Uterus (tissue), 2 donors: Measurements from ENCODE around the gene KIF17.

Experiments
- POLR2A ChIP-seq, 2 donors: fragments of 450-650 bp; IDR thresholded peaks; one replicate each; pipeline ENCODE4 v1.6.1; 2016; ENCODE audit warnings: antibody characterized with exemption in 2 of 2, mild to moderate bottlenecking in 1 of 2, moderate library complexity in 1 of 2
- TF ChIP-seq, protein P1 (sequence below), 4 experiments: fragments of 200-600 bp in 2 of 4; fragments of 450-650 bp in 2 of 4; sonication (generic) in 2 of 4; IDR thresholded peaks; one replicate each; pipeline ENCODE4 v1.5.1; 2016 to 2019; ENCODE audit warnings: antibody characterized with exemption in 4 of 4, mild to moderate bottlenecking in 2 of 4, moderate library complexity in 1 of 4

DNA sequence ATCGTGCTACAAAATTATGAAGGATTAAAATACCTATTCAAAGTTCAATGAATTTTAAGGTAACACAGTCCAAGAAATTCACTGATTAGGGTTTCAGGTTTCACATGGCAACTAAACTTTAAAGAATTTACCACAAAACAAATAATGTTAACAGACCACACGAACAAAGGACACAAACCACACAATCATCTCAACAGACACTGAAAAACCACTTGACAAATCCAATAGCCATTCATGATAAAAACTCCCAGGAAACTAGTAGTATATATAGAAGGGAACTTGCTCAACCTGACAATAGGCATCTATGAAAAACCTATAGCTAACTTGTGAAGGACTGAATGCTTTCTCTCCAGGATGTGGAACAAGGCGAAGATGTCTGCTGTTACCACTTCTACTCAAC, 35.8 kb upstream of the KIF17 start:
- TF ChIP-seq POLR2A (IDR thresholded peaks at IDR 0.05), result no peak
- TF ChIP-seq, protein P1, sequence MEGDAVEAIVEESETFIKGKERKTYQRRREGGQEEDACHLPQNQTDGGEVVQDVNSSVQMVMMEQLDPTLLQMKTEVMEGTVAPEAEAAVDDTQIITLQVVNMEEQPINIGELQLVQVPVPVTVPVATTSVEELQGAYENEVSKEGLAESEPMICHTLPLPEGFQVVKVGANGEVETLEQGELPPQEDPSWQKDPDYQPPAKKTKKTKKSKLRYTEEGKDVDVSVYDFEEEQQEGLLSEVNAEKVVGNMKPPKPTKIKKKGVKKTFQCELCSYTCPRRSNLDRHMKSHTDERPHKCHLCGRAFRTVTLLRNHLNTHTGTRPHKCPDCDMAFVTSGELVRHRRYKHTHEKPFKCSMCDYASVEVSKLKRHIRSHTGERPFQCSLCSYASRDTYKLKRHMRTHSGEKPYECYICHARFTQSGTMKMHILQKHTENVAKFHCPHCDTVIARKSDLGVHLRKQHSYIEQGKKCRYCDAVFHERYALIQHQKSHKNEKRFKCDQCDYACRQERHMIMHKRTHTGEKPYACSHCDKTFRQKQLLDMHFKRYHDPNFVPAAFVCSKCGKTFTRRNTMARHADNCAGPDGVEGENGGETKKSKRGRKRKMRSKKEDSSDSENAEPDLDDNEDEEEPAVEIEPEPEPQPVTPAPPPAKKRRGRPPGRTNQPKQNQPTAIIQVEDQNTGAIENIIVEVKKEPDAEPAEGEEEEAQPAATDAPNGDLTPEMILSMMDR (IDR thresholded peaks at IDR 0.05), result no peak
